Activated CD4-positive, CD25-positive, alpha-beta regulatory T cell treated with anti-CD3 and anti-CD28 coated beads, Interleukin-2, amount 50 U/mL, for 24 hours (primary cell): Measurements from ENCODE around the gene KCNJ12.
A peak's percentile ranks its signal among the peaks of the same experiment; 100 is the strongest.
"Not testable (repeated sequence)": the region's sequence is repeated elsewhere in the genome, so short reads cannot be mapped to it uniquely, and the experiment has no call there.

ENCODE experiments used
- ATAC-seq, 2 donors: fragments of 150-1000 bp; cut with Tn5 transposase; one replicate each; pipeline ENCODE4 v1.10.0; 2021; ENCODE audit warnings: mild to moderate bottlenecking in 1 of 2, moderate library complexity in 1 of 2

The KCNJ12 gene

DNA sequence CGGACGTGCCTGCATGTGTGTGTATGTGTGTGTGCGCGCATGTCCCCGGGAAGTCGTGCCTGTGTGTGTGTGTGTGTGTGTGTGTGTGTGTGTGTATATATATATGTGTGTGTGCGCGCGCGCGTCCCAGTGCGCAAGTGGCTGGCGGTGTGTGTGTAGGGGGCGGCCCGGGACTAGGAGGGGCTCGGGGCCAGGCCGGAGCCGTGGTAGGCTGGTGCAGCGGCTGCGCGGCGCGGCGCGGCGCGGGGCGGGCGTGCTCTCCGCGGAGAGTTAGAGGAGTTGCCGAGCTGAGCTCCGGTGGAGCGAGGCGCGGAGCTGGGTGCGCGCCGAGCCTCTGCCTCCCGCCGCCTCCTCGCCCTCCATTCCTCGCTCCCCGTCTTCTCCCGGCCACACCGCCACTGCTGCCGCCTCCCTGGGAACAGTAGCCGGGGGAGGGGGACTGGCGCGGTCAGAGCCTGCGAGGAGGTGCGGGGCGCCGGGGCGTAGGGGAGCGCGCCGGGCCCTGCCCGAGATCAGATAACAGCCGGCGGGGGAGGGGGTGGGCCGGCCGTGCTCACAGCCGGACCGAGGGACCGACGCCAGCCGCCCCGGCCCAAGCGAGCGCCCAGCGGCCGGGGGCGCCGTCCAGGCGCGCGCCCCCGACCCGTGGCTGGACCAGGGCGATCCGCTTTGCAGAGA, at the start of gene KCNJ12:
KCNJ12 (plus strand) TSS at position 277 of the 678 bp plus-strand sequence. CDS start 38,986 bp downstream, outside the sequence.
- ATAC-seq, result no peak

- not testable (repeated sequence) for ATAC-seq
Observed at GRCh38 chr17:21327921-21328320, 48.2 kb upstream of the KCNJ12 start.

DNA sequence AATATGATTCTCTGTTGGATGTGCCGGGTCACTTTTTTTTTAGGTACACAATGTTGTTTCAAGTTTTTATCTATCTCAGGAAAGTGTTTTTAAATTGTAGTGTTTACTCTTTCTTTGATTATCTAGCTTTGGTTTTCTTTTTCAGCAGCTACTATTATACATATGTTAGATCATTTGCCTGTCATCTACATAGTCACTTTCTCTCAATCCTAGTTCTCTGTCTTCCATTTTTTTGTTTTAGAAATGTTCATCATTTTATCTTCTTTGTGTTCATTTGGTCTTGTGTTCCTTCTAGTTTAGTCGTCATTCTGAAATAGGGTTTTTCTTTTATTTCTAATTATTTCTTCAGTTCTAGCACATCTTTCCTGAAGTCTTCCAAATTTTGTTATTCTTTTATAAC, 47.4 kb upstream of the KCNJ12 start:
- ATAC-seq, result not testable (repeated sequence)

GRCh38 chr17:21330436-21331160, 45.6 kb upstream of the KCNJ12 start:
- ATAC-seq, result no peak

- not testable (repeated sequence) for ATAC-seq
Observed at GRCh38 chr17:21336541-21337294, 39.4 kb upstream of the KCNJ12 start.

- not testable (repeated sequence) for ATAC-seq
Observed at GRCh38 chr17:21337981-21338625, 38.1 kb upstream of the KCNJ12 start.

- no peak for ATAC-seq
Observed at GRCh38 chr17:21339011-21339410, 37.1 kb upstream of the KCNJ12 start.

GRCh38 chr17:21339571-21339970, 36.6 kb upstream of the KCNJ12 start:
- ATAC-seq, result not testable (repeated sequence)

GRCh38 chr17:21340407-21340806, 35.8 kb upstream of the KCNJ12 start:
- not testable (repeated sequence) for ATAC-seq

DNA sequence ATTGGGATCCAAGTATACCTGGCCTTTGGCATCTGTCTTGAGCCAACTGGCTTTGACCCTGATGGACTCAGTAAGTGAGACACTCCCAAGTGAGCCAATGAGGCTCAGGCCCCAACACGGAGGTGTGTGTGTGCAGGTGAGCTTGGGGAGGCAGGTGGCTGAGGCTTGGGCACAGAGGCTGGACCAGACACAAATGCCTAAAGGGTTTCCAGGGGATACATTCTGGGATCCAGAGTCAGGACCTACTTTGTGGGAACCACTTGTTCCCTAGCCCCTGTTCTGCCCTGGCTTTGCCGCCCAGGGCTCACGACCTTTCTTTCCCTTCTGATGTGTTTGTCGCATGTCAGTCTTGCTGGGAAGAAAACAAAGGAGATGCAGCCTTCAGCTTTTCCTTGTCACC, 34.9 kb upstream of the KCNJ12 start:
- ATAC-seq, result not testable (repeated sequence)

- ATAC-seq, result not testable (repeated sequence)
Observed at GRCh38 chr17:21341925-21342540, 34.1 kb upstream of the KCNJ12 start.

- not testable (repeated sequence) for ATAC-seq
Observed at GRCh38 chr17:21343061-21343949, 32.9 kb upstream of the KCNJ12 start.

GRCh38 chr17:21344801-21345200, 31.4 kb upstream of the KCNJ12 start:
- not testable (repeated sequence) for ATAC-seq

GRCh38 chr17:21345236-21345635, 30.9 kb upstream of the KCNJ12 start:
- no peak for ATAC-seq

DNA sequence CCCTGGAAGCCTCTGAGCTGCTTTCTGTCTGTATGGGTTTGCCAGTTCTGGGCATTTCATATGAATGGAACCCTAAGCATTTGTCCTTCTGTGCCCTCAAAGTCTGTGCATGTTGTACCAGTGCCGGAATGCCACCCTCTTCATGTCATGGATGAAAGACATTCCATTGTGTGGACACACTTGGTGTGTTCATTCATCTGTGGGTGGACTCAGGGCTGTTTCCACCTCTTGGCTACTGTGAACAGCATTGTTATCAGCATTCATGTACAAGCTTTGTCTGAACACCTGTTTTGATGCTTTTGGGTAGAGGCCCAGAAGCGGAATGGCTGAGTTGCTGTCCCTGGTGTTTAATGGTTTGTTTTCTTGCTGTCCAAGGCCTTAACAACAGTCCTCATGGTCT, 30.1 kb upstream of the KCNJ12 start:
- ATAC-seq, result not testable (repeated sequence)

DNA sequence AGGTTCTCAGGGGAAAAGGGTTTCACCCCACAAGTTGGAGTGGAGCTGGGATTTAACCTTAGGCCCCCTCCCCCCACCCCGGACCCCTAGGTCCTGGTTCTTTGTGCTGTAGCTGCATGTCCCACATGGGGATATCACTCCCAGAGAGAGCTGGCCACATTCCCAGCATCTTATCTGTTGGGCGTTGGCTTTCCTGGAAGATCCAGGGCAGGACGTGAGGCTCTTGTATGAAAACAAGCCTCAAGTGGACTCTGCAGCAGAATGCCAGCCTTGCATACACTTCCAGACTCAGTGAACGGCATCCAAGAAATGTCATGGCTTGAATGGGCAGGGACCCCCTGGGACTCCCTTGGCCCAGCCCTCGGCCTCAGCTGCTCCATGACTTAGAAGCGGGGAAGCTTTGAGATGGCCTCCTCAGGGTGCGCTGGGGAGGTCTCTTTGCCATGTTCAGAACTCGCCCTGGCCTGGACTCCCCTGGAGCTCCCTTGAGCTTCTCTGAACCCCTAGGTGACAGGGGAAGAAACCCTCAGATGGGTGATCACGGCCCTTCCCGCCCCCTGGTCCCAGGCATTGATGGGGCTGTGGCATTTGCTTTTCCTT, 29.4 kb upstream of the KCNJ12 start:
- ATAC-seq, result not testable (repeated sequence)

GRCh38 chr17:21347660-21348059, 28.5 kb upstream of the KCNJ12 start:
- not testable (repeated sequence) for ATAC-seq

DNA sequence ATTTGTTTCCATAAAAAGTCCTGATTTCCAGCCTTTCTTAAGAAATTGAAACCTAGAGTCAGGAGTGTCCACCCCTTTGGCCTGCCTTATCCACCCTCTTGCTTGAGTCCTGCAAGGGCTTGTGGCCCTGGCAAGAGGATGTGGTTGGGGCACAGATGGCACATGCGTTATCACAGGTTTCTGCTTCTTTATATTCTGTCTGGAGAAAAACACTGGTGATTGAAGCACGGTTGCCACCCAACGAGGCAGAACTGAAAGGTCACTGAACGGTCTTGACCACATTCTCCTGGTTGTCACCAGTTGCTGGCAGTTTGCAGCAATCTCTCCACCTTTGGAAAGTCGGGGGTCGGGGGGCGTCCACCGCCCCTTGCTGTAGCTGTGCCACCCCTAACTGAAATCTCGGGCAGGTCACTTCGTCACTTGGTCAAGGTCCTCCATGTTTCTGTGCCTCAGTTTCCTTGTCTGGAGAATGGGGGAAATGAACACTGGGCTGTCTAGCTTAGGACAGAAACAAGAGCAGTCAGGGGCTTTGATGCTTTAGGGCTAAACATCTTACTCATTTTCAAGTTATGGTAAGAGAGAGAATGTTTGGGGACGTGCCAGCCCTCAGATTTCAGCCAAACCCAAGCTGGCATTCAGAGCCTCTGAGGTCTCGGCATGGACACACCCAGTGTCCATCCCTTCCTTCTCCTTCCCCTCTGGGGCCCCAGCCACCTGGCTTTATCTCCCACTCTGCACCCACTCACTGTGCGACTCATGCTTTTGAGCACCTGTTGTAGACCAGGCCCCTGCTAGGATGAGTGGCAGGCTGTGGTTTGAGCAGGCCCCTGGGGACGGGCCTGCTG, 27.9 kb upstream of the KCNJ12 start:
- peak in 1 of 2 donors; percentile 10 for ATAC-seq

GRCh38 chr17:21348926-21349261, 27.3 kb upstream of the KCNJ12 start:
- ATAC-seq, result not testable (repeated sequence)
